Measurements from ENCODE around the gene MAD1L1. TPM values are rescaled to one million over a fixed set of nuclear protein-coding genes. Genes with fewer than 3 reads are reported as not detected.

Gene MAD1L1
- total and polyA plus RNA-seq, 8 donors = 12.8 to 469 (median 27.3) TPM

DNA sequence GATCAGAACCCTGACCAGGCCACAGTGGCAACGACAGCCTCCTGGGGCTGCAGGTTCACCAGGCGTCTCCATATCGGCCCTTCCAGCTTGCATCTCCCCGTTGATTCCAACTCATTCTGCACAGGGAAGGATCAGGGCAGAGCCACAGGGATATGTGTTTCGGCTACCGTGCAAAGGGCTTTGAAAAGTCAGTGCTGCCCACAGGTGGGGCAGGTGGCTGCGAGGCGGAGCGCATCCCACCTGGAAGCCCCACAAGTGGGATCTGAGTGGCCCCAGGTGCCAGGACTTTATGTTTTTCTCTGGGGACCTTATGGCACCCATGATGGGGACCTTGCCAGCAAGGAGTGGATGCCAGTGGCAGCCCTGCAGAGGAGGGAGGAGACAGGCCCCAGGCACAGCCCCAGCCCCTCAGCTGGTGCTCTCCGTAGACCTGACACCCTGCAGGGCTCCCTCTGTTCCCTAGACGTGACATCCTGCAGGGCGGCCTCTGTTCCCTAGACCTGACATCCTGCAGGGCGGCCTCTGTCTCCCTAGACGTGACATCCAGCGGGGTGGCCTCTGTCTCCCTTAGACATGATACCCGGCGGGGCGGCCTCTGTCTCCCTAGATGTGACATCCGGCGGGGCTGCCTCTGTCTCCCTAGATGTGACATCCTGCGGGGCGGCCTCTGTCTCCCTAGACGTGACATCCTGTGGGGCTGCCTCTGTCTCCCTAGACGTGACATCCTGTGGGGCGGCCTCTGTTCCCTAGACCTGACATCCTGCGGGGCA is 373.3 kb downstream of the MAD1L1 start:
- 91 to 95% (median 94%) methylated on average over 19 to 26 of the region's 26 CpGs for WGBS, 5 donors
- intact Hi-C loops (cut with DNase I; ENCODE audit: low total_unique reads) = no loop called here
- DNase-seq = no peak
- H3K27me3 ChIP-seq = no peaks in the 10 kb centered on the region
- TF ChIP-seq EP300 (IDR thresholded peaks at IDR 0.05) (no peak), POLR2AphosphoS5 (IDR thresholded peaks at IDR 0.05) (no peak), POLR2A (IDR thresholded peaks at IDR 0.05) (no peak)
- TF ChIP-seq, protein P1, sequence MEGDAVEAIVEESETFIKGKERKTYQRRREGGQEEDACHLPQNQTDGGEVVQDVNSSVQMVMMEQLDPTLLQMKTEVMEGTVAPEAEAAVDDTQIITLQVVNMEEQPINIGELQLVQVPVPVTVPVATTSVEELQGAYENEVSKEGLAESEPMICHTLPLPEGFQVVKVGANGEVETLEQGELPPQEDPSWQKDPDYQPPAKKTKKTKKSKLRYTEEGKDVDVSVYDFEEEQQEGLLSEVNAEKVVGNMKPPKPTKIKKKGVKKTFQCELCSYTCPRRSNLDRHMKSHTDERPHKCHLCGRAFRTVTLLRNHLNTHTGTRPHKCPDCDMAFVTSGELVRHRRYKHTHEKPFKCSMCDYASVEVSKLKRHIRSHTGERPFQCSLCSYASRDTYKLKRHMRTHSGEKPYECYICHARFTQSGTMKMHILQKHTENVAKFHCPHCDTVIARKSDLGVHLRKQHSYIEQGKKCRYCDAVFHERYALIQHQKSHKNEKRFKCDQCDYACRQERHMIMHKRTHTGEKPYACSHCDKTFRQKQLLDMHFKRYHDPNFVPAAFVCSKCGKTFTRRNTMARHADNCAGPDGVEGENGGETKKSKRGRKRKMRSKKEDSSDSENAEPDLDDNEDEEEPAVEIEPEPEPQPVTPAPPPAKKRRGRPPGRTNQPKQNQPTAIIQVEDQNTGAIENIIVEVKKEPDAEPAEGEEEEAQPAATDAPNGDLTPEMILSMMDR (IDR thresholded peaks at IDR 0.05) = no peak
- no peaks in the 10 kb centered on the region for H3K9me3 ChIP-seq
- no peaks in the 10 kb centered on the region for H3K36me3 ChIP-seq
- H3K4me1 ChIP-seq = no peaks in the 10 kb centered on the region
- H3K4me3 ChIP-seq = no peak overlapping the region
- H3K27ac ChIP-seq = no peak overlapping the region

DNA sequence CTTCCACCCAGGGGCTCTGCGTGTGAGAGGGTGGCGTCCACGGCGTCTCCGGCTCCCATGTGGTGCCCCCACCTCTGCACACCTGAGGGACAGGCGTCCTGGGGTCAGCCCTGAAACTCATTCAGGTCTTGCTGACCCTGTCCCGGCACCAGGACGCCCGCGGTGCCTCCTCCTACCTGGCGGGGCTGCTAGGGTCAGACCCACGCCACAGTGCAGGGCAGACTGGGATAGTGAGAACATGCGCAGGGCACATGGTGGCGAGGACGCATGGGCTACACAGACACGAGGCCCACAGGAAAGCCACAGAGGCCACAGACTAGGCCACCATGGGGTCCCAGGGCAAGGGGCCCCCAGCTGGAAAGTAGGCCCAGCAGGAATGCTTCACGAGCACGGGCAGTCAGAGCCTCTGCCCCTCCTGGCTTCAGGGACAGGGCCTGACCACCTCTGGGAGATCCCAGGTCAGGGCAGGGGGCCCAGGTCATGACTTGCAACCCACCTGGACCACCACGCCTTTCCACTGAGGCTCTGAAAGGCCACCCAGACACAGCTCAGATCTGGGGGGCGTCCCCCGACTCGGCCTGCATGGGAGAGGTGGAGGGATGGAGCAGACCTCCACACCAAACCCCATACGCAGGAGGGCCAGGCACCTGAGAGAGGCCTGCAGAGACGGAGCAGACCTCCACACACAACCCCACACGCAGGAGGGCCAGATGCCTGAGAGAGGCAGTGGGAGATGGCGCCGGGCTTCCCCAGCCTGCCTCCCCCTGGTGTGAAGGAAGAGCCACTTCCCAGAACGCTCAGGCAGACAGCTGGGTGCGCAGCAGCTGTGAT is 374.1 kb downstream of the MAD1L1 start:
- WGBS, 5 donors = 92 to 95% (median 93%) methylated on average over 10 to 29 of the region's 29 CpGs
- Histone ChIP-seq H3K9me3 (no peaks in the 10 kb centered on the region), H3K27ac (no peak overlapping the region), H3K27me3 (no peaks in the 10 kb centered on the region), H3K36me3 (no peaks in the 10 kb centered on the region), H3K4me1 (no peaks in the 10 kb centered on the region), H3K4me3 (no peak overlapping the region)
- intact Hi-C loops (cut with DNase I; ENCODE audit: low total_unique reads) = no loop called here
- DNase-seq = no peak
- TF ChIP-seq EP300 (IDR thresholded peaks at IDR 0.05) (no peak), POLR2AphosphoS5 (IDR thresholded peaks at IDR 0.05) (no peak), POLR2A (IDR thresholded peaks at IDR 0.05) (no peak)
- TF ChIP-seq, protein P1 (IDR thresholded peaks at IDR 0.05) = no peak

DNA sequence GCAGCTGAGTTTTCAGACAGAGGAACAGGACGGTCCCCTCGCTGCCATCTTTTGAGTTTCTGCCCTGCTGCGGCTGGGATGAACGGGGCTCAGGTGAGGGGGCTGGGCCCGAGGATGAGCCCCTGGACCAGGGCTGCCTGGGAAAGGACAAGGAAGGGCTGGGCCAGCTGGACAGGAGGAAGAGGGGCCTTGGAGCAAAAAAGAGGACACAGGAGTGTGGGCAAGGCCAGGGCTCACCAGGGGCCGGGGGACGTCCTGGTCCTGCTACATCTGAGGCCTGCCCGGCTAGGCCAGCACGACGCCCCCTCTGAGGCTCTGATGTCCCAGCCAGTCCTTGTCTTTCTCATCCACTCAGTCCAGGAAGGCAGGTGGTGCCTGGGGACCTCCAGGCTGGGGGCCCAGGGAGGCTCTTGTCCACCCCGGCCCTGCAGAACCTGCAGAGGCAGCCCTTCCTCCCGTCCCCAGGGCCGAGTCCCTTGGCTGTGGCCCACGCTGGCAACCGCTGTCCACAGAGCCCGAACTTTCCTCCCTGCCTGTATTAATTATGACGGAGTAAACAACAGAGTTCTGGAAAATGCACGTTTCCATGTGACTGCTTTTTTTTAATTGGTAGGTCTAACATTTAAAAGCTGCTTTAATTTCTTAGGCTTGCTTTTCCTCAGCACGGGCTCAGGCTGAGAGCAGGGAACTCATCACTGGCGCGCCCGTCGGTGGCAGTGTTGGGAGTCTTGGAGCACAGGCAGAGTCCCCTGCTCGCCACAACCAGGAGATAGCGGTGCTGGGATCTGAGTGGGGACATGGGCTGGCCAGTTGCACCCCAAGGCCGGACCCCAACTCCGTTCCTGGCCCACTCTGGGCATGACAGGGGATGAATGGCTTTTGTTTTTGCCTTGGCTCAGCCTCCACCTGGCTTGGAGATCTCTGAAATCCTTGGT is 375.0 kb downstream of the MAD1L1 start:
- Histone ChIP-seq H3K27ac (no peak overlapping the region), H3K9me3 (no peaks in the 10 kb centered on the region), H3K27me3 (no peaks in the 10 kb centered on the region), H3K4me1 (no peaks in the 10 kb centered on the region), H3K36me3 (no peaks in the 10 kb centered on the region), H3K4me3 (no peak overlapping the region)
- intact Hi-C loops (cut with DNase I; ENCODE audit: low total_unique reads) = no loop called here
- 94 to 95% (median 95%) methylated on average over 24 to 27 of the region's 27 CpGs for WGBS, 5 donors
- TF ChIP-seq EP300 (IDR thresholded peaks at IDR 0.05) = no peak
- TF ChIP-seq POLR2AphosphoS5 (IDR thresholded peaks at IDR 0.05) = no peak
- TF ChIP-seq, protein P1 (IDR thresholded peaks at IDR 0.05) = no peak
- TF ChIP-seq POLR2A (IDR thresholded peaks at IDR 0.05) = no peak
- no peak for DNase-seq
